NK-92 (cell line): Measurements from ENCODE around the gene OAF.

Experiments
- DNase-seq: peaks from one replicate; lab custom pipeline; 2025; ENCODE audit not compliant: unreplicated experiment; lab: John Stamatoyannopoulos, UW

OAF gene

GRCh38 chr11:120183701-120184141 is 27.1 kb upstream of the OAF start:
- DNase-seq = no peak

- no peak for DNase-seq
Observed at GRCh38 chr11:120184371-120184945, 26.4 kb upstream of the OAF start.

DNA sequence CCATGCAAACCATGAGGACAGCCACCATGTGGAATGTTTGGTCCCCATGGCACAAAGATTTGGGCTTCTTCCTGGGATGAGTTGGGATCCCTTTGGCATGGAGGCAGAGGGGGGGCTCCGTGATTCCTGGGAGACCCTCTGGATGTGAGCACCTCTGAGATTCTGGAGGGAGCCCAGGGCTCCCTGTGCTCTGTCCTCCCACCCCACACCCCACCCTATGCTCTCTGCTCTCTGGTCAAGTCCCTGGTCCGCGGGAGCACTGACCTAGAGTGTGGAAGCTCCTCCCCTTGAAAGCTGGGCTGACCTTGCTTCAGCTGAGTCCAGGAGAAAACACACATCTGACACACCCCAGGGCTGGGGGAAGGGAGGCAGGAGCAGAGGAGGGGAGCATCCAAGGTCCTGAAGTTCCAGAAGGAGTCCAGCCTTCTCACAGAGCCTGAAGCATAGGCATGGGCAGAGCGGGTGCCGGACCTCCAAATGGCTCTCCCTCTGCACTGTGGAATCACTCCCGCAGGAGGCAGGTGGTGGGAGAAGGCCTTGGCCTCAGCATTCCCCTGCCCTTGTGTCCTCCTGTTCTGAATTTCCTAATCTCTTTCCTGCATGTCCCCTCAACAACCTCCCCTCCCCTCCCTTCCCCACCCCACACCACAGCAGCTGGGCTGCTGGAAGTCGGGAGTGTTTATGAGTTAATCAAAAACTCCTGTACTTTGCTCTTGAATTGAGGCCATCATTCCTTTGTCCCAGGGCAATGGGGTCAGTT is 25.7 kb upstream of the OAF start:
- DNase-seq = no peak

GRCh38 chr11:120185706-120186455 is 25.0 kb upstream of the OAF start:
- DNase-seq = no peak

DNA sequence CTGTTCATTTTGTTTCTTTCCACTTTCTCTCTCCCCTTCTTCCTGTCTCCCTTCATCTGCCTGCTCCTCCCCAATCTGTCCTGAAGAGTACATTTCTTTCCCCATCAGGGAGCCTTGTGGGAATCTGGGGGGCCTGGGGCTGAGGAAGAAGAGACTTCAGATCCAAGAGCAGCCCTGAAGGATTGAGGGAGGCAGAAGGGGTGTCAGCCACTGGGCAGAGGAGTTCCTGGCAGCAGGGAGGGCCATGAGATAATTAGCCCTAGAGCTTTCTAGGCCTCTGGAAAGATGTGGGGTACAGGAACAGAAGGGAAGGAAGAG is 24.4 kb upstream of the OAF start:
- no peak for DNase-seq

GRCh38 chr11:120186774-120187591 is 23.8 kb upstream of the OAF start:
- no peak for DNase-seq

DNA sequence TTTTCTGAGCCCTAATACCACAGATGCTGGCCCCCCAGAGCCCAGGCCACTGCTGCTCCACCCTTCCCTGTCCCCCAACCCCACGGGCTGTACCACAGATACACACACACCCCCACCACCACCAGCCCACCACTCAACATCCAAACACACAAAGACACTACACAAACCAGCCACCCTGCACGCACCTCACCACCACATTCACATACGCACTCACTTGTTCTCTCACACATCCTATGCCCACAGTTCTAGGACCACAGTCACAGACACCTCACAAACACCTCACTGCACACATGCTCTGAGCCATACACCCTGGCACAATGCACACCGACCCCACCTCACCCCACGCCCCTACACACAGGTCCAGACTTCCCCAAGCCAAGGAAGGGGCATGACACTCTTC is 22.5 kb upstream of the OAF start:
- DNase-seq = no peak

DNA sequence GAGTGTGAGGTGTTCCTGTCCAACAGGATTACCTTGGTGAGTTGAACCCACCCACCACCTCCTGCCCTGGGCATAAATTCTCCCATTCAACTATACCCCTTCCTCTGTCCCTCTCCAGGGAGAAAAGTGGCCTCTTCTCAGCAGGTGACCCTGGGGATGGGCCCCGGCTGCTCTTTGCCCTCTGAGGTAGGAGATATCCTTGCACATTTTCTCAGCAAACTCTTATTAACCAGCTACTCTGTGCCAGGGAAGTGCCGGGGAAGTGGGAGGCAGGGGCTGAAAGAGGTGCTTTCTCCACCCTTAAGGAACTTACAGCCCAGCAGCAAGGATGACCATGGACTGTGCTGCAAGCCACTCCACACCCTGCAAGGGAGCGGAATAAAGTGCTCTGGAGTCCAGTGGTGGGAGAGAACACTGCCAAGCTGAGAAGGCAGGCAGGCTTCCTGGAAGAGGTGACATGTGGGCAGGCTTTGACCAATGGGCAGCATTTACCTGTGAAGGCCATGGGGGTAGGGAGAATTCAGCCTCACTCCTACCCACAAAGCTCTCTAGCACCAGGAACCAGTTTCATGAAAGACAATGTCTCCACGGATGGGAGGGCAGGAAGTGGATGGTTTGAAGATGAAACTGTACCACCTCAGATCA is 21.9 kb upstream of the OAF start:
- DNase-seq = no peak

GRCh38 chr11:120191058-120191457 is 19.8 kb upstream of the OAF start:
- no peak for DNase-seq

DNA sequence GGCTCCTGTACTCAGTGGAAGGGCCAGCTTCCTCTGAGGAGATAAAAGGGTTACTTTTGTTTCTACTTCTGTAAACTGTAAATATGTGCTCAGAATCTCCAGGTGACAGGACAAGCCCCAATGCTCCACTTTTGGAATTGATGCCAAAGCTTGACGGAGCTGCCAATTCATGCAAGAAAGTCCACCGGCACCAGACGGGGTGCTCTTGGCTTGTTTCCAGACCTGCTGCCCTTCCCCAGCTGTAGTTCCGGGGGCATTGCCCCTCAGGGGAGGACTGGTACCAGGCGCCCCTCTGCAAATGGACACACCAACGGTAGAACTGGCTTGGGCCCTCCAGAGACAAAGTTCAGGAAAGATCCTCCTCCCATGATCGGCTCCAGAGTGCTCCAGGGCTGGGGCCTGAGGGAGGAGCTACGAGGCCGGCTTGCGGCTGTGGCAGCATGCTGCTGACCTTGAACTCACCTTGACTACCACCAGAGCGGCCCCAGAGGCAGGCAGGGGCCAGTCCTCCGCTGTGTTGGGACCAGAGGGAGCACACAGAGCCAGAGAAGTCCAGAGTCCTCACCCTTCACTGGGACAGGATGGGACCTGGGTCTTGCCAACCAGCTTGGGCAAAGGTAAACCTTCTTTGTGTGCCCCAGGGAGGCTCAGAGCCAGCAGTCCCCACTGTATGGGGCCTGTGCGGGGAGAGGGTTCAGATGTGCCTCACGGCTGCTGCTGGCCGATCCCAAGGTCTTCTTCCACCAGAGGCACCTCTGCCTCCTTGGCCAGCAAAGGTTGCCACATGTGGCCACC is 17.8 kb upstream of the OAF start:
- DNase-seq = no peak

DNA sequence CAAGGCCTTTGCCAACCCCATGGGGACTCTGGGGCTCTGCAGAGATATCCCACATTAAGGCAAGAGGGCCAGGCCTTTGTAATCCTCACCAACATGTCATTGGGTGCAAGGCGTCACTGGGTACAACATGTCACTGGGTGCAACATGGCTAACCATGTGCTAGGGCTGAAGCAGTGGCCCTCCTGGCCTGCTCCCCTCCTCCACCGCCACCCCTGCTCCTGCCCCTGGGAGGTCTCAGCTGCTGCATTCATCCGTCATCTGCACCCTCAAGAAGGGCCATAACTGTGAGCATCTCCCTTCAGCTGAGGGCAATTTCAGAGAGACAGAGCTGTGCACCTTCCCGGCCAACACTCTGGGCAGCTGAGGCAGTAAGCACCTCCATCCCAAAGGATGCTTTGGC is 16.7 kb upstream of the OAF start:
- DNase-seq = no peak

DNA sequence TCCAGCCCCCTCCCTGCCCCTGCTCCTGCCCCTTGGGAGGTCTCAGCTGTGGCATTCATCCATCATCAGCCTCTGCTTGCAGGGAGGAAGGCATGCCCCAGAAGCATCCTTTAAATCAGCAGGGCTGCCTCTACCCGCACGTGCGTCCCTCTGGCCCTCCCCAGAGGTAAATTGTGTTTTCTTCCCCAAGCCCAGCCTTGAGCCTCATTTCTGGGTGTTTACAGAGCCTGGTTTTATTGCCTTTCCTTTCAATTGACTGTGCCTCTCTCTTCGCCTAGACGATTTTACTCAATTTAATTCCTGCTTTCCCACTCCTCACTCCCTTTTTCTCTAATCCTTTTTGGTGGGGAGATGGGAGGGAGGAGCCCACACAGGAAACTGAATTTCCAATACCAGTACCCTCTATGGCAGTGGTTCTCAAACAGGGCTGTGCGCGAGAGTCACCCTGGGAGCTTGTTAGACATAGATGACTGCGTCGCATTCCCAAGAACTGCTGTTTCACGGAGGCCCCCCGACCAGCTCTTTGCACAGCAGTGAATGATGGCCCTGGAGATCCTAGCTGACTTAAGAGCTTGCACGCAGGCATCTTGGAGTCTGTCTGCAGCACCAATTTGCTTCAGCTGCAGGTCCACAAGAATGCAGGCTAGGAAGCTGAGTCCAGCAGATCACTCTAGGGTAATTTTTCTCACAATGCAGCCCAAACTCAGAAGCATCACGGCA is 15.1 kb upstream of the OAF start:
- DNase-seq = no peak

DNA sequence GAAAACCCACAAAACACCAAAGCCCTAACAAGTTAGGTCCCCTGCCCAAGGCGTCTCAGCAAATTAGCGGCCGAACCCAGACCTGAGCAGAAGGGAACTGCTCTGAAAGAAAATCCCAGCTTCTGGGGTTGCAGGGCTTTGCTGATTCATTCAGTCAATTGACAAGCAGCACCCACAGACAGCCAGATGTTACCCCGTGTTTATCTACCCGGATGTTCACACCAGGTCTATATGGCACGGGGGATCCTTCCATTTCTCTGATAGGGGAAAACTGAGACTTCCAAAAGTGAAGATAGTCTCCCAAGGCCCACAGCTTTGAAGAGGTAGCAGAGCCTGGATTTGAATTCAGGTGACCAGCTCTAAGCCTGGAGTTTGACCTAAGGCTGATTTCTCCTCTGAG is 14.0 kb upstream of the OAF start:
- DNase-seq = no peak

DNA sequence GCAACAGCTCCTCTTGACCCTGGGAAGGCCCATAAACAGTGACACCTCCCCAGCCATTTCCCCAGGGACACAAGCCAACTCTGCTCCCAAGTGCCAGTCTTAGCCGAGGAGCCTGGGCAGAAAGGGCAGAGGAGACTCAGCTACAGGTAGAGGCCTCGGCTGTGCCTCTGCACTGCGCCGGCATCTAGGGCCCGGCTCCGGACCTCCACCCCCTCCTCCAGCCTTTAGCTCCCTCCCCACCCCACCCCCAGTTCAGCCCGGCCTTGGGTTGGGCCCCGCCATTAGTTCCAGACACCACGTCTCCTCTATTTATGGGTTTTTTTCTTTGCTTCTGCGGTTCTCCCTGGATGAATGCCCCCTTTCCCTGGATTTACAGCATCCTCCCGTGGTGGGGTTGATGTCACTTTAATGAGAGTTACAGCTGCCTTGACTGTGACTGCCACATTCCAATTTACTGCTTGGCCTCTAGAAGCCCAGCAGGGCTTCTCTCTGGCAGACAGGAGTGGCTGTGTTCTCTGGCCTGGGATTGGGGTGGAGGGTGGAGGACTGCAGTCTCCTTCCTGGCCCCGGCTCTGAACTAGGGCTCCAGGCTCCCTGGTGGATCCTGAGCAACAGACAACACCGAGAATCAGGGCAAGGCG is 13.5 kb upstream of the OAF start:
- DNase-seq = no peak

- no peak for DNase-seq
Observed at GRCh38 chr11:120197977-120198376, 12.9 kb upstream of the OAF start.

DNA sequence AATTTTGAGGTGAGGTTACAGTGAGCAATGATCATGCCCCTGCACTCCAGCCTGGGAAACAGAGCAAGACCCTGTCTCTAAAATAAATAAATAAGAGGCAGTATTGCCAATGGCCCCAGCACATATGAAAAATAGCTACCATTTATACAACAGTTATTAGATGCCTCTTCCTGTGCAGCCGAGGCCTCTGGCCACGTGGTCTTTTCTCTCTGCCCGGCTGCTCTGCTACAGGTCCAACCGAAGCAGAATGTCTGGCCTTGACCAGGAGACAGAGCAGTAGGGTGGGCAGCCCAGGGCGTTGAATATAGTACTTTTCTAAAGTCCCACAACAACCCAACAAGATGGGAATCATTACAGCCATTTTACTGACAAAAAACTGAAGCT is 12.4 kb upstream of the OAF start:
- DNase-seq = no peak

DNA sequence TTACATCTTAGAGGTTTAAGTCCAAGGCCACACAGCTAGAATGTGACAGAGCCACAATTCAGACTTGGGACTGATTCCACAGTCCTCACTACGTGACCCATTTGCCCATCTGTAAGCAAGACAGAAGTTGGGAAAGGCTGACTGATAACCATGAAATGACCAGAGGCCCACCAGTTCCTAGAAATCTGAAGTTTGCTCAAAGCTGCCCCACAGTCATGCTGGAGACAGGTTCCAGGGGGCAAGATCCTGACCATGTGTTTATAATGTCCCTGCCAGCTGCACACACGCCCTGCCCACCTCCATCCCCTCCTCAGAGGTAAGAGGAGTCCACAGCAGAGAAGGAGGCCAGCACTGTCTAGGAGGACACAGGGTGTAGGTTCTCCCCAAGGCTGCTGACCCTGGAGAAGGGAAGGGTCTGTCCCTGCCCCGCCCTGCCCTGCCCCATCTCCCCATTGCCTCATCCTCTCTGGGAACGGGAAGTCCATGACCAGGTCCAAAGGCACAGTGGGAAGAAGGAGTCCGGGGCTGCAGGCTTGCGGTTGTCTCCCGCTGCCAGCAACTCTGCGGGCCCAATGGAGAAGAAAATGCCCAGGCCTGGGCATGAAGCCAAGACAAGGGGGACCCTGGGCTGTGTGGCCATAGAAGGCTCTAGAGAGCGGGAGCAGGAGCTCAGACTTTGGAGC is 11.9 kb upstream of the OAF start:
- no peak for DNase-seq

- DNase-seq = no peak
Observed at GRCh38 chr11:120199613-120200012, 11.2 kb upstream of the OAF start.

- DNase-seq = no peak
Observed at GRCh38 chr11:120200677-120201076, 10.2 kb upstream of the OAF start.
